AG09319 (cell line): ENCODE measurements around the gene TCN2.

Experiments
- DNase-seq: peaks from one replicate; pipeline ENCODE4 v3.0.0-alpha.2; 2010; ENCODE audit warnings: low read depth; ENCODE audit errors: extremely low read depth
- CTCF ChIP-seq: IDR thresholded peaks from 2 replicates; pipeline ENCODE4 v1.5.1; 2011; ENCODE audit warnings: low read depth, mild to moderate bottlenecking, inconsistent platforms, low read length, moderate library complexity

TCN2 gene

GRCh38 chr22:30649430-30650007 lies 42.5 kb downstream of the TCN2 start:
- TF ChIP-seq CTCF: no peak
- DNase-seq: no peak

GRCh38 chr22:30650508-30651116 lies 43.6 kb downstream of the TCN2 start:
- no peak for DNase-seq
- TF ChIP-seq CTCF: no peak

- TF ChIP-seq CTCF: no peak
- no peak for DNase-seq
Observed at GRCh38 chr22:30652852-30653251, 45.9 kb downstream of the TCN2 start.

- no peak for DNase-seq
- TF ChIP-seq CTCF: no peak
Observed at GRCh38 chr22:30654361-30654760, 47.4 kb downstream of the TCN2 start.

- DNase-seq: no peak
Observed at GRCh38 chr22:30655532-30655931, 48.6 kb downstream of the TCN2 start.

GRCh38 chr22:30662040-30662439 lies 55.1 kb downstream of the TCN2 start:
- no peak for DNase-seq
- TF ChIP-seq CTCF: no peak

More at GRCh38 chr22:30655532-30655931, 48.6 kb downstream of the TCN2 start:
- no peak for TF ChIP-seq CTCF

GRCh38 chr22:30664798-30665197 lies 57.8 kb downstream of the TCN2 start:
- DNase-seq: no peak
- TF ChIP-seq CTCF: no peak
